Mesenchymal stem cell (in vitro differentiated cells and primary cell): ENCODE results near the gene NDST4.

Source experiments
- DNase-seq: peaks from one replicate; pipeline ENCODE4 v3.0.0-alpha.2; 2013
- H2AFZ ChIP-seq: one replicate; pipeline ENCODE4 v1.6.1; 2013; ENCODE audit warnings: low read depth, mild to moderate bottlenecking, control low read depth, inconsistent platforms, low read length, moderate library complexity
- H2AK5ac ChIP-seq: 2 replicates; pipeline ENCODE4 v1.6.1; 2013; ENCODE audit warnings: low read length, moderate library complexity, mild to moderate bottlenecking, inconsistent platforms; ENCODE audit not compliant: severe bottlenecking
- H2BK120ac ChIP-seq: one replicate; pipeline ENCODE4 v1.6.1; 2013; ENCODE audit warnings: low read depth, mild to moderate bottlenecking, inconsistent platforms, low read length, moderate library complexity
- H2BK12ac ChIP-seq, 2 experiments: one replicate each; pipeline ENCODE4 v1.6.1; 2013; ENCODE audit warnings: inconsistent platforms in 2 of 2, low read length in 2 of 2, mild to moderate bottlenecking in 2 of 2, moderate library complexity in 2 of 2, control low read depth in 1 of 2
- H2BK15ac ChIP-seq: one replicate; pipeline ENCODE4 v1.6.1; 2013; ENCODE audit warnings: mild to moderate bottlenecking, low read depth, inconsistent platforms; ENCODE audit not compliant: poor library complexity, severe bottlenecking
- H2BK5ac ChIP-seq: 2 replicates; pipeline ENCODE4 v1.6.1; 2013; ENCODE audit warnings: low read depth, mild to moderate bottlenecking, low read length, control low read depth, inconsistent platforms; ENCODE audit not compliant: poor library complexity, severe bottlenecking
- H3K14ac ChIP-seq, 2 experiments: one replicate each; pipeline ENCODE4 v1.6.1; 2013; ENCODE audit warnings: inconsistent platforms in 2 of 2, low read length in 2 of 2, control low read depth in 1 of 2, mild to moderate bottlenecking in 1 of 2, moderate library complexity in 1 of 2
- H3K18ac ChIP-seq, 2 experiments: one replicate each; pipeline ENCODE4 v1.6.1; 2013; ENCODE audit warnings: inconsistent platforms in 2 of 2, low read length in 2 of 2, control low read depth in 1 of 2, low read depth in 1 of 2, mild to moderate bottlenecking in 1 of 2
- H3K23ac ChIP-seq, 2 experiments: one replicate each; pipeline ENCODE4 v1.6.1; 2013; ENCODE audit warnings: inconsistent platforms in 2 of 2, low read length in 2 of 2, mild to moderate bottlenecking in 2 of 2, moderate library complexity in 2 of 2, control low read depth in 1 of 2
- H3K27ac ChIP-seq: 2 replicates; pipeline ENCODE4 v1.5.1; 2013; ENCODE audit warnings: mild to moderate bottlenecking, moderate library complexity, low read length, control low read depth, inconsistent platforms; ENCODE audit not compliant: poor library complexity, severe bottlenecking
- H3K27me3 ChIP-seq, 2 experiments: 2 replicates each; pipeline versions ENCODE4 v1.6.1 to v1.7.0; 2013; ENCODE audit warnings: low read length in 2 of 2, mild to moderate bottlenecking in 2 of 2, moderate library complexity in 2 of 2, control low read depth in 1 of 2, inconsistent platforms in 1 of 2; ENCODE audit not compliant: control insufficient read depth in 1 of 2, insufficient read depth in 1 of 2
- H3K36me3 ChIP-seq, 2 experiments: 2 replicates each; pipeline versions ENCODE4 v1.6.1 to v1.7.0; 2013; ENCODE audit warnings: low read length in 2 of 2, control low read depth in 1 of 2, inconsistent platforms in 1 of 2, low read depth in 1 of 2, mild to moderate bottlenecking in 1 of 2; ENCODE audit not compliant: insufficient read depth in 2 of 2, control insufficient read depth in 1 of 2
- H3K4ac ChIP-seq, 2 experiments: one replicate each; pipeline ENCODE4 v1.6.1; 2013; ENCODE audit warnings: inconsistent platforms in 2 of 2, low read length in 2 of 2, mild to moderate bottlenecking in 2 of 2, moderate library complexity in 2 of 2, control low read depth in 1 of 2, low read depth in 1 of 2
- H3K4me1 ChIP-seq: 2 replicates; pipeline ENCODE4 v1.6.1; 2013; ENCODE audit warnings: low read depth, low read length, control low read depth; ENCODE audit not compliant: control insufficient read depth, insufficient read depth
- H3K4me2 ChIP-seq: 2 replicates; pipeline ENCODE4 v1.6.1; 2013; ENCODE audit warnings: low read length, mild to moderate bottlenecking, inconsistent platforms; ENCODE audit not compliant: poor library complexity, severe bottlenecking
- H3K4me3 ChIP-seq, 2 experiments: 2 replicates each; pipeline versions ENCODE4 v1.5.1 to v1.7.0; 2013; ENCODE audit warnings: low read length in 2 of 2, mild to moderate bottlenecking in 2 of 2, control low read depth in 1 of 2, low read depth in 1 of 2; ENCODE audit not compliant: insufficient read depth in 1 of 2
- H3K79me1 ChIP-seq: replicated peaks from 2 replicates; pipeline ENCODE4 v1.6.1; 2013; ENCODE audit warnings: mild to moderate bottlenecking, control low read depth, low read length, inconsistent platforms; ENCODE audit not compliant: poor library complexity, severe bottlenecking
- H3K9ac ChIP-seq: 2 replicates; pipeline ENCODE4 v1.7.0; 2013; ENCODE audit warnings: mild to moderate bottlenecking, low read length, moderate library complexity
- H3K9me3 ChIP-seq: 2 replicates; pipeline ENCODE4 v1.7.0; 2013; ENCODE audit warnings: mild to moderate bottlenecking, low read length; ENCODE audit not compliant: control insufficient read depth
- H4K8ac ChIP-seq: one replicate; pipeline ENCODE4 v1.6.1; 2013; ENCODE audit warnings: inconsistent platforms, mild to moderate bottlenecking, low read length, moderate library complexity
- H4K91ac ChIP-seq: one replicate; pipeline ENCODE4 v1.6.1; 2013; ENCODE audit warnings: mild to moderate bottlenecking, low read length, inconsistent platforms
- WGBS: methylation state at CpG from one replicate; pipeline ENCODE4 v1.1.7; 2013; ENCODE audit warnings: mixed read lengths; 5-methylcytosine and 5-hydroxymethylcytosine counted together

The NDST4 gene

GRCh38 chr4:115152965-115153364 is 39.5 kb upstream of the NDST4 start:
- Histone ChIP-seq H3K9ac (no peak overlapping the region), H4K91ac (no peak overlapping the region), H3K18ac (no peak overlapping the region), H2AFZ (no peak overlapping the region), H3K9me3 (no peaks in the 10 kb centered on the region), H2BK5ac (no peak overlapping the region), H2BK15ac (no peak overlapping the region), H3K4me3 (no peak overlapping the region), H3K14ac (no peak overlapping the region), H3K27me3 (no peaks in the 10 kb centered on the region), H3K23ac (no peak overlapping the region), H2BK12ac (no peak overlapping the region), H3K4ac (no peak overlapping the region), H3K4me1 (no peaks in the 10 kb centered on the region), H4K8ac (no peak overlapping the region), H3K36me3 (no peaks in the 10 kb centered on the region), H3K4me2 (no peak overlapping the region), H3K27ac (no peak overlapping the region), H2AK5ac (no peak overlapping the region), H2BK120ac (no peak overlapping the region), H3K79me1 (no peaks in the 10 kb centered on the region)
- DNase-seq, result no peak

DNA sequence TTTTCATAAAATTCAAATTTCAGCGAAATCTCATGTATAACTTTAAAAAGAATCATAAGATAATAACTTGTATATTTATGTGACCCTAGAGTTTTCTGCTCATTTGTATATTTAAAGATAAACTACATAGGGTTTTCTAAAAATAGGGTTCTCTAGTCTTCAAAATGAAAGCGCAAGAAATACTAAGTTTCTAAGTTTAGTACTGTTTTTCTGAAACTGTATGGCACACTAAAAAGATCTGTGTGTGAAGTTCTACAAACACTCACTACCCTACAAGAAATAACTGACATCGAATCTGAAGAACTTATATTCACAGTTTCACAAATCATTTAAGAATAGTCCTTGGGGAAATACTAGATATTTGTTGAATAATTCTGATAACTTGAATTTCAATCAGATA is 38.7 kb upstream of the NDST4 start:
- H2BK15ac ChIP-seq, result no peak overlapping the region
- no peak overlapping the region for H3K9ac ChIP-seq
- no peaks in the 10 kb centered on the region for H3K79me1 ChIP-seq
- no peak overlapping the region for H3K23ac ChIP-seq
- no peaks in the 10 kb centered on the region for H3K36me3 ChIP-seq
- no peak overlapping the region for H3K4me2 ChIP-seq
- no peaks in the 10 kb centered on the region for H3K4me1 ChIP-seq
- H2BK120ac ChIP-seq, result no peak overlapping the region
- no peak overlapping the region for H4K8ac ChIP-seq
- no peak overlapping the region for H4K91ac ChIP-seq
- no peak overlapping the region for H3K27ac ChIP-seq
- no peaks in the 10 kb centered on the region for H3K27me3 ChIP-seq
- H3K4me3 ChIP-seq, result no peak overlapping the region
- no peaks in the 10 kb centered on the region for H3K9me3 ChIP-seq
- no peak overlapping the region for H3K14ac ChIP-seq
- H2BK5ac ChIP-seq, result no peak overlapping the region
- no peak overlapping the region for H3K18ac ChIP-seq
- H3K4ac ChIP-seq, result no peak overlapping the region
- no peak overlapping the region for H2AK5ac ChIP-seq
- no peak overlapping the region for H2BK12ac ChIP-seq
- no peak overlapping the region for H2AFZ ChIP-seq
- 100% methylated on average over 1 of the region's 3 CpGs for WGBS
- no peak for DNase-seq

DNA sequence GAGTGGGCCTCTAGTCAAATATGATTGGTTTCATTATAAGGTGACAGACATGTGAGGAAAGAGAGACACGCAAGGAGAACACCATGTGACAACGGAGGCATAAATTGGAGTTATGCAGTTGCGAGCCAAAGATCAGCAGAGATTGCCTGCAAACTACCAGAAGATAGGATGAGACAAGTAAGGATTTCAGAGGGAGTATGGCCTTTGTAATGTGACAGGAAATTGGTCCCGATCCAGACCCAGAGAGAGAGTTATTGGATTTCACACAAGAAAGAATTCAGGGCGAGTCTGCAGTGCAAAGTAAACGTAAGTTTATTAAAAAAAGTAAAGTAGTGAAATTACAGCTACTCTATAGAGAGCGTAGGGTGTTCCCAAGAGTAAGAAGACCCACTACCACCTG is 35.7 kb upstream of the NDST4 start:
- Histone ChIP-seq H3K4me2 (no peak overlapping the region), H4K91ac (no peak overlapping the region), H2BK12ac (no peak overlapping the region), H3K79me1 (no peaks in the 10 kb centered on the region), H3K4me1 (no peaks in the 10 kb centered on the region), H2BK15ac (no peak overlapping the region), H4K8ac (no peak overlapping the region), H3K23ac (no peak overlapping the region), H2BK120ac (no peak overlapping the region), H2BK5ac (no peak overlapping the region), H2AK5ac (no peak overlapping the region), H3K18ac (no peak overlapping the region), H3K4me3 (no peak overlapping the region), H3K14ac (no peak overlapping the region), H3K9ac (no peak overlapping the region), H3K27me3 (no peaks in the 10 kb centered on the region), H3K27ac (no peak overlapping the region), H3K4ac (no peak overlapping the region), H2AFZ (no peak overlapping the region), H3K36me3 (no peaks in the 10 kb centered on the region), H3K9me3 (no peaks in the 10 kb centered on the region)
- no peak for DNase-seq
- whole genome bisulfite sequencing, result 87% methylated on average over 5 of the region's 7 CpGs

DNA sequence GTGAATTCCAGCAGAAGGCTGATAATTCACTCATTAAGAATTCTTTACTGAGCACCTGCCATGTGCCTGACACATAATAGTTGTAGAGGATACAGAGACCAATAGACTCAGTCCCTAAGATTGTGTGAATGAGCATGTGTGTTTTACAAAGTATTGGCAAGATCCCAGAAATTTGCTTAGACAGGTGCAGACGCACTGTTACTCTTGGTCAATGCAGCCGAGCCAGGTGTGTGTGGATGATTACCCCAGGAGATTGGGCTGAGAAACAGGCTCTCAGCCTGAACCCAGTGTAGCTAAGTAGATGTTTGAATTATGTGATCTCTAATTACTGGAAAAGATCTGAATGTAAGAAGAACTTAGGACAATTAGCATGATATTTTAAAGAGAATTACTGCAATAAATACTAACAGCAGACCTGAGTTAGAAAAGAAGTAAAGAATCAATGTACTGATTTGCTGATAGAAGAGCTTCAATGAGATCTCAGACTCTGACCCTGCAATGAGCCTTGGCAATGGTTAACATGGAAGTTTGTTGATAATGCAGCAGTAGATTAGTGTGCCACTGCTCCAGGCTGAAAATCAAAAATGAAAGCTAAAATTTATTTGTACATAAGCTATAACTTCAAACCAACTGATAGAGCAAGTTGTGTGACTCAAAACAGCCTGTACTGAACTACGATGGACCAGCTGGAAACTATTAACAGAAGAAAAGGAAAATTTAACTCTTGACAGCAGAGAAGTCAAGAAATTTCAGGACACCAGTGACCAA is 32.2 kb upstream of the NDST4 start:
- no peak for DNase-seq
- H3K36me3 ChIP-seq, result no peaks in the 10 kb centered on the region
- no peak overlapping the region for H2BK120ac ChIP-seq
- H2BK5ac ChIP-seq, result no peak overlapping the region
- no peak overlapping the region for H3K4me3 ChIP-seq
- H3K4me1 ChIP-seq, result no peaks in the 10 kb centered on the region
- no peaks in the 10 kb centered on the region for H3K27me3 ChIP-seq
- no peak overlapping the region for H4K91ac ChIP-seq
- no peak overlapping the region for H3K18ac ChIP-seq
- H2BK15ac ChIP-seq, result no peak overlapping the region
- H4K8ac ChIP-seq, result no peak overlapping the region
- no peak overlapping the region for H3K23ac ChIP-seq
- H3K9ac ChIP-seq, result no peak overlapping the region
- H3K4ac ChIP-seq, result no peak overlapping the region
- H3K79me1 ChIP-seq, result no peaks in the 10 kb centered on the region
- 85% methylated on average over 3 of the region's 3 CpGs for WGBS
- H2AK5ac ChIP-seq, result no peak overlapping the region
- H3K27ac ChIP-seq, result no peak overlapping the region
- H2BK12ac ChIP-seq, result no peak overlapping the region
- no peak overlapping the region for H2AFZ ChIP-seq
- no peak overlapping the region for H3K14ac ChIP-seq
- no peak overlapping the region for H3K4me2 ChIP-seq
- H3K9me3 ChIP-seq, result no peaks in the 10 kb centered on the region
